Suprapubic skin (tissue), 4 donors: ENCODE data around the gene ASRGL1. TPM values are rescaled to one million over a fixed set of nuclear protein-coding genes. Genes with fewer than 3 reads are reported as not detected.
A peak's percentile ranks its signal among the peaks of the same experiment; 100 is the strongest.

ENCODE experiments used
- DNase-seq, 2 donors: peaks; one replicate each; pipeline ENCODE4 v3.0.0-alpha.2; 2019; ENCODE audit warnings: low spot score in 2 of 2
- H3K27ac ChIP-seq: fragments of 200-600 bp; sonication (generic); one replicate; pipeline ENCODE4 v1.5.1; 2019
- H3K27me3 ChIP-seq: fragments of 200-600 bp; sonication (generic); one replicate; pipeline ENCODE4 v1.5.1; 2019
- H3K36me3 ChIP-seq: fragments of 200-600 bp; sonication (generic); one replicate; pipeline ENCODE4 v1.5.1; 2019
- H3K4me1 ChIP-seq: fragments of 200-600 bp; sonication (generic); one replicate; pipeline ENCODE4 v1.5.1; 2019
- H3K4me3 ChIP-seq: fragments of 200-600 bp; sonication (generic); one replicate; pipeline ENCODE4 v1.5.1; 2019; ENCODE audit warnings: mild to moderate bottlenecking
- H3K9me3 ChIP-seq: fragments of 200-600 bp; sonication (generic); one replicate; pipeline ENCODE4 v1.5.1; 2019
- POLR2AphosphoS5 ChIP-seq, 3 donors: sonication (generic); formaldehyde crosslinking; IDR thresholded peaks; one replicate each; pipeline ENCODE4 v1.6.1; 2017; ENCODE audit warnings: antibody characterized with exemption in 3 of 3
- WGBS: methylation state at CpG from one replicate; pipeline ENCODE4 v1.1.5; 2018; 5-methylcytosine and 5-hydroxymethylcytosine counted together
- total RNA-seq, 4 donors: library from RNA; depleted of rRNA; stranded (reverse); fragments of >200 nt; gene quantifications; one replicate each; pipeline ENCODE4 v1.1.0, GENCODE V29; 2016
- TF ChIP-seq, protein P1 (sequence below), 2 donors: fragments of 200-600 bp in 1 of 2; fragments of 450-650 bp in 1 of 2; sonication (generic) in 1 of 2; IDR thresholded peaks; one replicate each; pipeline ENCODE4 v1.5.1; 2016 to 2019; ENCODE audit warnings: antibody characterized with exemption in 2 of 2, mild to moderate bottlenecking in 1 of 2, moderate library complexity in 1 of 2

ASRGL1 gene
- total RNA-seq, 4 donors from 2014 or later: 2.5 to 10.5 (median 5.2) TPM

DNA sequence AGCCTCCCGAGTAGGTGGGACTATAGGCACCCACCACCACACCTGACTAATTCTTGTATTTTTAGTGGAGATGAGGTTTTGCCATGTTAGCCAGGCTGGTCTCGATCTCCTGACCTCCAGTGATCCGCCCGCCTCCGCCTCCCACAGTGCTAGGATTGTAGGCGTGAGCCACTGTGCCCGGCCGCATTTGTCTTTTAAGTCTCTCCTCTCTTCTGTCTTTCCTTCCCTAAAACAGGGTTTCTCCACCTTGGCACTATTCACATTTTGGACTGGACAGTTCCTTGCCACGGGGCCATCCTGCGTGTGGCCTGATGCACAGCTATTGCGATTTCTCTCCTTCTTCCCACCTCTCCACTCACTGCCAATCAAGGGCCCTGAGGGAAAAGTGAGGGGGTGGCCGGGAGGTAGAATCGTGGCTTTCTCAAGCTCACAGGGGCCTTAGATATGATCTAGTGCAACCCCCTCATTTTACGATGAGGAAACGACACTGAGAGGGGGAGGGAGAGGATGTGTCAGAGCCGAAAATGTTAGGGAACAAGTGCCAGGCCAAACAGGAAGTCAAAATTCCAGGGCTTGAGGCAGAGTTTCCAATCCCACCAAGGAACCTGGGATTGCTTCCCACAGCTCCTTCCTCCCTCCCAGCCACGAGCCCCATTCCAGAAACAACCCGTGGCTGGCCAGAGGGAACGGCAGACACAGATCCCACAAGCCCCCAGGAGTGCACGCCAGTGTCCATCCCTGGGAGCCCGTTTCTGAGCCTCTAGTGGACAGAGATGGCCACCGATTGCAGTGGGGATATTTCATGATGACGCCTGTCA, 102.7 kb downstream of the ASRGL1 start:
- 42% methylated on average over 22 of the region's 23 CpGs for WGBS
- H3K27ac ChIP-seq: peak overlapping the region; percentile 82

More for the DNA sequence above, 102.7 kb downstream of the ASRGL1 start:
- peak in 1 of 2 donors; percentile 78 for DNase-seq
- Histone ChIP-seq H3K36me3 (no peaks in the 10 kb centered on the region), H3K4me3 (peak overlapping the region; percentile 14), H3K9me3 (no peaks in the 10 kb centered on the region), H3K27me3 (no peaks in the 10 kb centered on the region), H3K4me1 (peaks cover 52% of the 10 kb centered on the region)
- peak in 2 of 3 donors; percentile 35 to 51 for TF ChIP-seq POLR2AphosphoS5 (IDR thresholded peaks at IDR 0.05)
- TF ChIP-seq, protein P1, sequence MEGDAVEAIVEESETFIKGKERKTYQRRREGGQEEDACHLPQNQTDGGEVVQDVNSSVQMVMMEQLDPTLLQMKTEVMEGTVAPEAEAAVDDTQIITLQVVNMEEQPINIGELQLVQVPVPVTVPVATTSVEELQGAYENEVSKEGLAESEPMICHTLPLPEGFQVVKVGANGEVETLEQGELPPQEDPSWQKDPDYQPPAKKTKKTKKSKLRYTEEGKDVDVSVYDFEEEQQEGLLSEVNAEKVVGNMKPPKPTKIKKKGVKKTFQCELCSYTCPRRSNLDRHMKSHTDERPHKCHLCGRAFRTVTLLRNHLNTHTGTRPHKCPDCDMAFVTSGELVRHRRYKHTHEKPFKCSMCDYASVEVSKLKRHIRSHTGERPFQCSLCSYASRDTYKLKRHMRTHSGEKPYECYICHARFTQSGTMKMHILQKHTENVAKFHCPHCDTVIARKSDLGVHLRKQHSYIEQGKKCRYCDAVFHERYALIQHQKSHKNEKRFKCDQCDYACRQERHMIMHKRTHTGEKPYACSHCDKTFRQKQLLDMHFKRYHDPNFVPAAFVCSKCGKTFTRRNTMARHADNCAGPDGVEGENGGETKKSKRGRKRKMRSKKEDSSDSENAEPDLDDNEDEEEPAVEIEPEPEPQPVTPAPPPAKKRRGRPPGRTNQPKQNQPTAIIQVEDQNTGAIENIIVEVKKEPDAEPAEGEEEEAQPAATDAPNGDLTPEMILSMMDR (IDR thresholded peaks at IDR 0.05): no peak

Other genes starting within 250 kb of the ASRGL1 start
- gene INCENP, start 213.4 kb upstream of the ASRGL1 start, total RNA-seq: 10 to 100 TPM; 31.6 to 52.4 (median 33.9) TPM
- gene SCGB1D1, start 147.2 kb upstream of the ASRGL1 start, total RNA-seq: not detected
- gene SCGB2A1, start 128.8 kb upstream of the ASRGL1 start, total RNA-seq: 10 to 100 TPM in 1 of 4 donors, 1 to 10 TPM in 3; 3.9 to 37.4 (median 6.2) TPM
- gene SCGB1D2, start 95.2 kb upstream of the ASRGL1 start, total RNA-seq: 1,000 to 10,000 TPM in 1 of 4 donors, 100 to 1,000 TPM in 3; 278 to 1,370 (median 516) TPM
- gene SCGB2A2, start 67.3 kb upstream of the ASRGL1 start, total RNA-seq: 1,000 to 10,000 TPM in 3 of 4 donors, 100 to 1,000 TPM in 1; 737 to 2,318 (median 1,548) TPM
- gene SCGB1D4, start 38.4 kb upstream of the ASRGL1 start, total RNA-seq: not detected
- gene SCGB1A1, start 81.6 kb downstream of the ASRGL1 start, total RNA-seq: not detected
- gene AHNAK, start 209.4 kb downstream of the ASRGL1 start, total RNA-seq: 1,000 to 10,000 TPM; 1,174 to 1,475 (median 1,322) TPM
- 1,000 to 10,000 TPM; 1,221 to 2,946 (median 2,495) TPM for gene EEF1G, start 236.4 kb downstream of the ASRGL1 start, total RNA-seq